NCI-H1930 (cell line): ENCODE measurements around the gene SDK1.

Experiments
- DNase-seq, 2 experiments: peaks; one replicate each; lab custom pipeline; 2025; lab: John Stamatoyannopoulos, UW

Gene SDK1

GRCh38 chr7:3415861-3416312 lies 114.8 kb downstream of the SDK1 start:
- DNase-seq = no peak

GRCh38 chr7:3416453-3416852 lies 115.4 kb downstream of the SDK1 start:
- no peak for DNase-seq

- no peak for DNase-seq
Observed at GRCh38 chr7:3425087-3425486, 124.0 kb downstream of the SDK1 start.

- no peak for DNase-seq
Observed at GRCh38 chr7:3426064-3426463, 125.0 kb downstream of the SDK1 start.

GRCh38 chr7:3427957-3428356 lies 126.9 kb downstream of the SDK1 start:
- no peak for DNase-seq

- DNase-seq = no peak
Observed at GRCh38 chr7:3429981-3430380, 128.9 kb downstream of the SDK1 start.

- DNase-seq = no peak
Observed at GRCh38 chr7:3430588-3430987, 129.5 kb downstream of the SDK1 start.

- no peak for DNase-seq
Observed at GRCh38 chr7:3431306-3431705, 130.3 kb downstream of the SDK1 start.

GRCh38 chr7:3432911-3433310 lies 131.9 kb downstream of the SDK1 start:
- DNase-seq = no peak

- DNase-seq = no peak
Observed at GRCh38 chr7:3434611-3435010, 133.6 kb downstream of the SDK1 start.

- DNase-seq = no peak
Observed at GRCh38 chr7:3436112-3436511, 135.1 kb downstream of the SDK1 start.

- no peak for DNase-seq
Observed at GRCh38 chr7:3436746-3437145, 135.7 kb downstream of the SDK1 start.

- DNase-seq = no peak
Observed at GRCh38 chr7:3437467-3437866, 136.4 kb downstream of the SDK1 start.

- no peak for DNase-seq
Observed at GRCh38 chr7:3438352-3438751, 137.3 kb downstream of the SDK1 start.

GRCh38 chr7:3439333-3440030 lies 138.4 kb downstream of the SDK1 start:
- DNase-seq = no peak

- no peak for DNase-seq
Observed at GRCh38 chr7:3440509-3440908, 139.5 kb downstream of the SDK1 start.

GRCh38 chr7:3443716-3444115 lies 142.7 kb downstream of the SDK1 start:
- no peak for DNase-seq

- DNase-seq = no peak
Observed at GRCh38 chr7:3446786-3447185, 145.7 kb downstream of the SDK1 start.

GRCh38 chr7:3451701-3452100 lies 150.6 kb downstream of the SDK1 start:
- DNase-seq = no peak

- DNase-seq = no peak
Observed at GRCh38 chr7:3453398-3453797, 152.3 kb downstream of the SDK1 start.

GRCh38 chr7:3455806-3456595 lies 154.9 kb downstream of the SDK1 start:
- DNase-seq = no peak

- no peak for DNase-seq
Observed at GRCh38 chr7:3459111-3459510, 158.1 kb downstream of the SDK1 start.

- DNase-seq = no peak
Observed at GRCh38 chr7:3461923-3462322, 160.9 kb downstream of the SDK1 start.

GRCh38 chr7:3463696-3464095 lies 162.6 kb downstream of the SDK1 start:
- DNase-seq = no peak
